Measurements from ENCODE around the gene IFNAR2. TPM values are rescaled to one million over a fixed set of nuclear protein-coding genes. Genes with fewer than 3 reads are reported as not detected.

Gene IFNAR2
- 3.3 and 5.1 TPM in 2 replicates for total RNA-seq (2012; rRNA removed)

DNA sequence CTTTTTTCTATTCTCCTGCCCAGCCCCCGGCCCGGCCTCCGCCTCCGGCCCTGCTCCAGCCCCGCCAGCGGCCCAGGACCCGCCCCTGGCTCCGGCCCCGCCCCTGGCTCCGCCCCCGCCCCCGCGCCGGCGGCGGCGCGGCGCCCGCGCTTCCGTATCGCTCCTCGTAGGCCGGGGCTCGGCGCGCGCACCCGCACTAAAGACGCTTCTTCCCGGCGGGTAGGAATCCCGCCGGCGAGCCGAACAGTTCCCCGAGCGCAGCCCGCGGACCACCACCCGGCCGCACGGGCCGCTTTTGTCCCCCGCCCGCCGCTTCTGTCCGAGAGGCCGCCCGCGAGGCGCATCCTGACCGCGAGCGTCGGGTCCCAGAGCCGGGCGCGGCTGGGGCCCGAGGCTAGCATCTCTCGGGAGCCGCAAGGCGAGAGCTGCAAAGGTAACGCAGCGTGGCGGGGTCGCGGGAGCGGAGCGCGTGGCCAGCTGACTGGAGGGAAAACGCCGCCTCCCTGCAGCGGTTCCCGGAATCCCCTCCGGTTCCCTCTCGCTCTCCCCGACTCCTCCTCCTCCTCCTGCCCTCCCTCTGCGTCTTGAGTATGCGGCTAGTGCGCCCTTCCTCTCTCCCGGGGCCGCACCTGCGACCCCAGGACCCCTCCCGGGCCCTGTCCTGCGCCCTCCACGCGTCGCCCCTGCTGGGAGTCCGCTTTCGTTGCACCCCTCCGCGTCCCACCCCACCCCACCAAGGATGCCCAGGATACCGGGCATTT lies at the start of gene IFNAR2:
Gene IFNAR2 (plus strand): TSS at position 155 of the 761 bp plus-strand sequence. CDS start 11,985 bp downstream, outside the sequence.
- H3K9me3 ChIP-seq (replicated peaks; ENCODE audit: low read length), result no peaks in the 10 kb centered on the region
- H3K9ac ChIP-seq (ENCODE audit: low read depth, low read length), result peak within 1 kb of the TSS; percentile 92
- H3K27me3 ChIP-seq (ENCODE audit: control insufficient read depth, insufficient read depth, low read length), result peaks cover 21% of the 10 kb centered on the region
- H3K4me2 ChIP-seq (ENCODE audit: low read length), result peak within 1 kb of the TSS; percentile 93
- H3K4me3 ChIP-seq (ENCODE audit: low read length), result peak within 1 kb of the TSS; percentile 95
- H3K36me3 ChIP-seq (ENCODE audit: insufficient read depth, low read length), result no peaks in the 10 kb centered on the region
- H3K4me1 ChIP-seq (ENCODE audit: control insufficient read depth, insufficient read depth, low read length), result peaks cover 5% of the 10 kb centered on the region

DNA sequence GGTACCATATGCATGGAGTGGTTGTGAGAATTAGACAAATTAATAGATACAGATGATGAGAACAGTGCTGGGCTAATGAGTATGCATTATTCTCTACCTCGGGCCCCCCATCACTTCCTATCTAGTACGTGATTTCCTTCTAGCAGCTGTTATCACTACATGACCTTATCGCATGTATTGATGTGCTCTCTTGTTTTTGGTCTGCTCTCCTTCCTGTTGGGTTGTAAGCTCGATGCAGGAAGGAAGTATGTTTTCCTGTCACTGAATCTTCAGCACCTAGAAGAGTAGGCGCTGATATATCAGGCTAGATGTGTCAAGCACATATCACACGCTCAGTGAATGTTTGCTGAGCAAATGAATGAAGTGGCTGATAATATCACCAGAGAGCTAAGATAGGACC lies 43.9 kb upstream of the IFNAR2 start:
- Histone ChIP-seq H3K4me3 (ENCODE audit: low read length) (no peak overlapping the region), H3K36me3 (ENCODE audit: insufficient read depth, low read length) (no peaks in the 10 kb centered on the region), H3K4me1 (ENCODE audit: control insufficient read depth, insufficient read depth, low read length) (no peaks in the 10 kb centered on the region), H3K4me2 (ENCODE audit: low read length) (no peak overlapping the region), H3K9ac (ENCODE audit: low read depth, low read length) (no peak overlapping the region), H3K27me3 (ENCODE audit: control insufficient read depth, insufficient read depth, low read length) (peaks cover 65% of the 10 kb centered on the region), H3K9me3 (replicated peaks; ENCODE audit: low read length) (no peaks in the 10 kb centered on the region)

DNA sequence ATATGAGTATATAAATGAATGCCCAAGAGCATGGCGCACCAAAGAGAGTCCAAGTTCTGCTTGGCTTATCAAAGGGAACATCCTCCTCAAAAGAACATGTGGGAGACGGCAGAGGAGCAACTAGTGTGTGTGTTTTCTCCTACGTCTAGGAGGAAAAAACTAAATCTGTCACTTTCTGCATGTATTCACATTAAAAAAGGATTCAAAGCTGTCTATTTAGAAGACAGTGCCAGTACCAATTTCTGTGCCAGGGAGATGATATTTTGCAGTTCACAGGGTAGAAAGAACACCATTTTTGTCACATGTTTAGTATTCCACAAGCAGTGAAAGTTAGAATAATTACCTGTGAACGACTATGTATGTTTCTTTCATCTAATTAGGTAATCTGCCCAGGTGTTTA lies 42.5 kb upstream of the IFNAR2 start:
- H3K4me3 ChIP-seq (ENCODE audit: low read length), result no peak overlapping the region

DNA sequence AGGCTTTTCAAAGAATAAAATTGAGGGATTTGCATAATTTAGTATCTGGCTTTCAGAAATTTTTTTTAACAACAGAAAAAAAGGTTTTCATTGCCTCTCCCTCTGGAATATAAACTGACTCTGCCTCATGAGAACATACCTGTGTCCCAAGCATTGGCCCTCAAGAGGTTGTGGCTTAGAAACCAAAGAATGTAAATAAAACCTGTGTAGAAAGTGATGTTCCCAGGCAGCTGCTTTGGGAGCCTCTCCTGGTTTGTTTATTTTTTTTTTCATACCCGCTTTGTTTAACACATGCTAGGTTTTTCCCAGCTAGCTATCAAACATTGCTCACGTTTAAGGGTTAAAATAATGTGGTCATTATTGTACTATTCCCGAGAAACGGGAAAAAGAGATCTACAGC lies 40.5 kb upstream of the IFNAR2 start:
- H3K27me3 ChIP-seq (ENCODE audit: control insufficient read depth, insufficient read depth, low read length), result peaks cover 45% of the 10 kb centered on the region
- no peaks in the 10 kb centered on the region for H3K9me3 ChIP-seq (replicated peaks; ENCODE audit: low read length)
- H3K4me2 ChIP-seq (ENCODE audit: low read length), result no peak overlapping the region
- H3K9ac ChIP-seq (ENCODE audit: low read depth, low read length), result no peak overlapping the region
- no peak overlapping the region for H3K4me3 ChIP-seq (ENCODE audit: low read length)
- no peaks in the 10 kb centered on the region for H3K36me3 ChIP-seq (ENCODE audit: insufficient read depth, low read length)
- H3K4me1 ChIP-seq (ENCODE audit: control insufficient read depth, insufficient read depth, low read length), result no peaks in the 10 kb centered on the region

More for the DNA sequence above, 42.5 kb upstream of the IFNAR2 start:
- no peak overlapping the region for H3K9ac ChIP-seq (ENCODE audit: low read depth, low read length)
- no peaks in the 10 kb centered on the region for H3K4me1 ChIP-seq (ENCODE audit: control insufficient read depth, insufficient read depth, low read length)
- H3K36me3 ChIP-seq (ENCODE audit: insufficient read depth, low read length), result no peaks in the 10 kb centered on the region
- H3K27me3 ChIP-seq (ENCODE audit: control insufficient read depth, insufficient read depth, low read length), result peaks cover 62% of the 10 kb centered on the region
- H3K9me3 ChIP-seq (replicated peaks; ENCODE audit: low read length), result no peaks in the 10 kb centered on the region
- no peak overlapping the region for H3K4me2 ChIP-seq (ENCODE audit: low read length)

DNA sequence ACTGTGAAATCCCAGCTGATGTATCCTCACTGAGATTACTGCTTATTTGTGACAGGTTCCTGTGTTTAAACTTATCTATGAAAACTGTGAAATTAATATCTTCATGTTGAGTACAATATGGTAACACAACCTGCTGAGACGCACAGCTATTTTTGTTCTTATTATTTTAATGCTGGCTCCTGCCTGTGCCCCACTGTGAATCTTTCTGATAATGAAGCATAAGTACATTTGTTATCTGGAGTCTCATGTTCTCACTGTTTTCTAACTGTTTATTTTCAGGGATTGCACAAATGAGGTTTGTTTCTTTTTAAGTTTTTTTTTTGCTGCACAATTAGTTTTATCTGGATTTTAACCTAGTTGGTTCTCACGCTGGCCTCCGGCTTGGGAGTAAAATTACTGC lies 39.9 kb upstream of the IFNAR2 start:
- no peaks in the 10 kb centered on the region for H3K36me3 ChIP-seq (ENCODE audit: insufficient read depth, low read length)
- H3K4me3 ChIP-seq (ENCODE audit: low read length), result no peak overlapping the region
- H3K9me3 ChIP-seq (replicated peaks; ENCODE audit: low read length), result no peaks in the 10 kb centered on the region
- no peaks in the 10 kb centered on the region for H3K4me1 ChIP-seq (ENCODE audit: control insufficient read depth, insufficient read depth, low read length)
- no peak overlapping the region for H3K9ac ChIP-seq (ENCODE audit: low read depth, low read length)
- H3K4me2 ChIP-seq (ENCODE audit: low read length), result no peak overlapping the region
- H3K27me3 ChIP-seq (ENCODE audit: control insufficient read depth, insufficient read depth, low read length), result peaks cover 45% of the 10 kb centered on the region

- Histone ChIP-seq H3K4me1 (ENCODE audit: control insufficient read depth, insufficient read depth, low read length) (peaks cover 2% of the 10 kb centered on the region), H3K4me2 (ENCODE audit: low read length) (peak overlapping the region; percentile 60), H3K36me3 (ENCODE audit: insufficient read depth, low read length) (no peaks in the 10 kb centered on the region), H3K9ac (ENCODE audit: low read depth, low read length) (no peak overlapping the region), H3K4me3 (ENCODE audit: low read length) (no peak overlapping the region), H3K27me3 (ENCODE audit: control insufficient read depth, insufficient read depth, low read length) (peaks cover 21% of the 10 kb centered on the region), H3K9me3 (replicated peaks; ENCODE audit: low read length) (no peaks in the 10 kb centered on the region)
Observed at GRCh38 chr21:33196941-33197374, 32.8 kb upstream of the IFNAR2 start.

DNA sequence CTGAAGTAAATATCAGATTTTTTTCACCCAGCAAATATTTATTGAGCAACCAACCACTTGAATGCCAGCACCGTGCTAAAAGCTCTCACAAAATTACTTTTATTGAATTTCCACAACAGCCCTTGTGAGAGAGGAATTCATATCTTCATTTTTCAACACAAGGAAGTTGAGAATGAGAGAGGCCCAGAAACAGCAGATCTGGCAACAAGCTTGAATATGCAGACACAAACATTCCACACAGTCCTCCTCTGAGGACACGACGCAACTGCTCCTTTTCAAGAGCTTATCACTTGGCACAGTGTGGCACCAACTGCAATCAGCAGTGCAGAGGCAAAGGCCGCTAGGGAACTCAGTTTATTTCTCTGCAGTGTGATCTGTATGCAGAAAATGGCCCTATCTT lies 32.2 kb upstream of the IFNAR2 start:
- H3K4me2 ChIP-seq (ENCODE audit: low read length), result no peak overlapping the region
- no peaks in the 10 kb centered on the region for H3K36me3 ChIP-seq (ENCODE audit: insufficient read depth, low read length)
- H3K9me3 ChIP-seq (replicated peaks; ENCODE audit: low read length), result no peaks in the 10 kb centered on the region
- H3K9ac ChIP-seq (ENCODE audit: low read depth, low read length), result no peak overlapping the region
- H3K27me3 ChIP-seq (ENCODE audit: control insufficient read depth, insufficient read depth, low read length), result peaks cover 21% of the 10 kb centered on the region
- H3K4me3 ChIP-seq (ENCODE audit: low read length), result no peak overlapping the region
- peaks cover 2% of the 10 kb centered on the region for H3K4me1 ChIP-seq (ENCODE audit: control insufficient read depth, insufficient read depth, low read length)

- Histone ChIP-seq H3K27me3 (ENCODE audit: control insufficient read depth, insufficient read depth, low read length) (peaks cover 21% of the 10 kb centered on the region), H3K9ac (ENCODE audit: low read depth, low read length) (no peak overlapping the region), H3K4me2 (ENCODE audit: low read length) (no peak overlapping the region), H3K4me1 (ENCODE audit: control insufficient read depth, insufficient read depth, low read length) (peaks cover 8% of the 10 kb centered on the region), H3K36me3 (ENCODE audit: insufficient read depth, low read length) (no peaks in the 10 kb centered on the region), H3K4me3 (ENCODE audit: low read length) (no peak overlapping the region), H3K9me3 (replicated peaks; ENCODE audit: low read length) (no peaks in the 10 kb centered on the region)
Observed at GRCh38 chr21:33198346-33199099, 31.2 kb upstream of the IFNAR2 start.

GRCh38 chr21:33199100-33199464 lies 30.7 kb upstream of the IFNAR2 start:
- no peak overlapping the region for H3K9ac ChIP-seq (ENCODE audit: low read depth, low read length)
- H3K9me3 ChIP-seq (replicated peaks; ENCODE audit: low read length), result no peaks in the 10 kb centered on the region
- H3K27me3 ChIP-seq (ENCODE audit: control insufficient read depth, insufficient read depth, low read length), result peaks cover 21% of the 10 kb centered on the region
- peaks cover 11% of the 10 kb centered on the region for H3K4me1 ChIP-seq (ENCODE audit: control insufficient read depth, insufficient read depth, low read length)
- H3K36me3 ChIP-seq (ENCODE audit: insufficient read depth, low read length), result no peaks in the 10 kb centered on the region
- H3K4me2 ChIP-seq (ENCODE audit: low read length), result no peak overlapping the region
- H3K4me3 ChIP-seq (ENCODE audit: low read length), result no peak overlapping the region

GRCh38 chr21:33199516-33200217 lies 30.1 kb upstream of the IFNAR2 start:
- H3K36me3 ChIP-seq (ENCODE audit: insufficient read depth, low read length), result no peaks in the 10 kb centered on the region
- peaks cover 21% of the 10 kb centered on the region for H3K27me3 ChIP-seq (ENCODE audit: control insufficient read depth, insufficient read depth, low read length)
- no peak overlapping the region for H3K4me2 ChIP-seq (ENCODE audit: low read length)
- no peaks in the 10 kb centered on the region for H3K9me3 ChIP-seq (replicated peaks; ENCODE audit: low read length)
- H3K9ac ChIP-seq (ENCODE audit: low read depth, low read length), result peak overlapping the region; percentile 22
- peaks cover 13% of the 10 kb centered on the region for H3K4me1 ChIP-seq (ENCODE audit: control insufficient read depth, insufficient read depth, low read length)
- no peak overlapping the region for H3K4me3 ChIP-seq (ENCODE audit: low read length)

DNA sequence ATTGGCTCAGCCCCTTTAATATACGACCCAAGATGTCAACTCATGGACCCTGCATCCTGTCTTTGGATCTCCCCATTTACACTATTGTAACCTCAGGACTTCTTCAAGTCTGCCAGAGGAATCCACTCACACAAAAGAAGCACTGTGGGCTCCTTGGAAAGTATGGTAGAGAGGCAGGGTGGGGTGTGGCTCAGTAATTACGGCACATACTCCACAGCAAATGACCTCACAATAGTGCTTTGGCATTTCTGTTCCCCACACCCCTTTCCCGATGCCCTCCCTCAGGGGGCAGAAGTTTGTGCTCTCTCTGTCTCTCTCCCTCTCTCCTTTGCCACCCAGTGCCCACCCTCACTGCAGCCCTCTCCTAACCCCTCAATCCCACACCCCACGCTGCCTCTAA lies 27.8 kb upstream of the IFNAR2 start:
- peaks cover 10% of the 10 kb centered on the region for H3K27me3 ChIP-seq (ENCODE audit: control insufficient read depth, insufficient read depth, low read length)
- no peaks in the 10 kb centered on the region for H3K36me3 ChIP-seq (ENCODE audit: insufficient read depth, low read length)
- no peaks in the 10 kb centered on the region for H3K9me3 ChIP-seq (replicated peaks; ENCODE audit: low read length)
- H3K9ac ChIP-seq (ENCODE audit: low read depth, low read length), result no peak overlapping the region
- peaks cover 12% of the 10 kb centered on the region for H3K4me1 ChIP-seq (ENCODE audit: control insufficient read depth, insufficient read depth, low read length)
- no peak overlapping the region for H3K4me3 ChIP-seq (ENCODE audit: low read length)
- no peak overlapping the region for H3K4me2 ChIP-seq (ENCODE audit: low read length)

Data from skeletal muscle satellite cell (primary cell).